Cardiac fibroblast (primary cell): ENCODE data around the gene SLC39A11.

ENCODE experiments used
- DNase-seq, 2 donors: peaks; one replicate each; pipeline versions ENCODE4 v3.0.0 to v3.0.0-alpha.2; 2010; ENCODE audit warnings: low read depth in 2 of 2
- H3K4me3 ChIP-seq, 2 donors: replicated peaks in 1 of 2; 1 replicate in 1 of 2; 2 replicates in 1 of 2; pipeline ENCODE4 v1.5.1; 2011; ENCODE audit warnings: low read depth in 2 of 2, low read length in 2 of 2, mild to moderate bottlenecking in 2 of 2, moderate library complexity in 1 of 2
- CTCF ChIP-seq: IDR thresholded peaks from one replicate; pipeline ENCODE4 v1.5.1; 2011; ENCODE audit warnings: low read depth, mild to moderate bottlenecking, low read length, inconsistent platforms

The SLC39A11 gene

DNA sequence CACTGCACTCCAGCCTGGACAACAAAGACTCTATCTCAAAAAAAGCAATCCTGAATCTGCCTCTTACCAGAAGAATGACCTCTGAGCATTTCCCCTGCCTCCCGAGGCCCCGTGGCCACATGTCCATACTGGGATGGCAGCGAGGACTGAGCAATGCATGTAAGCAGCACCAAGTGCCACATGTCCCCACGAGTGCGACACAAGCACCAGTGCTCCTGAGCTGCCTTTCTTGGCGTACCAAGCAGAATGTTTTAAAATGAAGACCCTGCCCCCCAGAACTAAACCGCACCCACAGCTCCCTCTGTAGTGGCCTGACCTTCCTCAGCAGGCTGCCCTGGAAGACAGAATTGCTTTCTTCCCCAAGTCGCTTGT, 373.3 kb downstream of the SLC39A11 start:
- no peak overlapping the region for H3K4me3 ChIP-seq
- no peak for DNase-seq
- no peak for TF ChIP-seq CTCF

- no peak overlapping the region for H3K4me3 ChIP-seq
- no peak for DNase-seq
- TF ChIP-seq CTCF: no peak
These were observed 374.8 kb downstream of the SLC39A11 start for GRCh38 chr17:72717676-72718075.

GRCh38 chr17:72717276-72717675, 375.2 kb downstream of the SLC39A11 start:
- TF ChIP-seq CTCF: no peak
- DNase-seq: no peak
- H3K4me3 ChIP-seq: no peak overlapping the region

DNA sequence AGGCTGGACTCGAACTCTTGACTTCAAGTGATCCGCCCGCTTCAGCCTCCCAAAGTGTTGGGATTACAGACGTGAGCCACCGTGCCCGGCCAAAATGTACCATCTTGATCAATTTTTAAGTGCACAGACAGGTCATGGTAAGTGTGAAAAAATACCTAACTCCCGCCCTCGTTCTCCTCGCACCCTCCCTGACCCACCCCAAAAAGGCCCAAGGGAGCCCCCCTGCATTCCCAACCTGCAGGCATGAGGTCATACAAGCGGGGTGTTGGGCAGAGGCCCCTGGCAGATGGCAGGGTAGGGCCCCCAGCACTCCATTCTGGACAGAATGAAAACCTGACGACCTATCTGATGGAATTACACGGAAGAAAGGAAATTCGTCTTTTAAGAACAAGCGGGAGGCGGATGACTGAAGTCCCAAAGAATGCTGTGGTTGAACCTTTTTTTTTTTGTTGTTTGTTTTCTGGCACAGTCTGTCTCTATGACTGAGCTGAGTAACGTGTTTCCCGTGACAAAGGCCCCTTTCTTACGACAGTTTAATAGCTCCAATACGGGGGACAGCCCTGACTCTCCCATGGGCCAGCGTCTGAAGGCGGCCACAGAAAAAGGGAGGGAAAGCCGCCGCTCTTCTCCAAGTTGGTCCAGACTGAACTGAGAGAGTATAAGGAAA, 376.4 kb downstream of the SLC39A11 start:
- H3K4me3 ChIP-seq: no peak overlapping the region
- peak; percentile 93 to 98 for DNase-seq
- TF ChIP-seq CTCF: no peak

- DNase-seq: no peak
- TF ChIP-seq CTCF: no peak
- H3K4me3 ChIP-seq: no peak overlapping the region
These were observed 378.0 kb downstream of the SLC39A11 start for GRCh38 chr17:72714357-72714966.

DNA sequence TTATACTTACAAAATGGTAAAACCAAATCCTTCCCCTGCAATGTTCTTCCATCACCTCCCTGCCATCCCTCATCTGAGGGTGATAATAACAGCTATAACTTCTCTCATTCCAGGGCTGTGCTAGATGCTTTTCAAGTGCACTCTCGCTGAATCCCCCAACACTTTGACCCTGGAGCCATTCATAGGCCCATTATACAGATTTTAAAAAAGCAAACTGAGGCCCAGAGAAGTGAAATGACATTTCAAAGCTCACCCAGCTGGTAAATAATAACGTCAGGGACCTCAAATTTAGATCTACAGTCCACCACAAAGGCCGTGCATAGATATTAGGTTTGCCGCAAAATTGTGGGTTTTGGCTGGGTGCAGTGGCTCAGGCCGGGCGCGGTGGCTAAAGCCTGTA, 378.8 kb downstream of the SLC39A11 start:
- no peak for DNase-seq

More for the DNA sequence above, 378.8 kb downstream of the SLC39A11 start:
- no peak overlapping the region for H3K4me3 ChIP-seq
- no peak for TF ChIP-seq CTCF
